ELR (cell line): ENCODE data around the gene MCEE.

Experiments used
- DNase-seq: peaks from one replicate; pipeline ENCODE4 v3.0.0-alpha.2; 2015; ENCODE audit warnings: low read depth

The MCEE gene

DNA sequence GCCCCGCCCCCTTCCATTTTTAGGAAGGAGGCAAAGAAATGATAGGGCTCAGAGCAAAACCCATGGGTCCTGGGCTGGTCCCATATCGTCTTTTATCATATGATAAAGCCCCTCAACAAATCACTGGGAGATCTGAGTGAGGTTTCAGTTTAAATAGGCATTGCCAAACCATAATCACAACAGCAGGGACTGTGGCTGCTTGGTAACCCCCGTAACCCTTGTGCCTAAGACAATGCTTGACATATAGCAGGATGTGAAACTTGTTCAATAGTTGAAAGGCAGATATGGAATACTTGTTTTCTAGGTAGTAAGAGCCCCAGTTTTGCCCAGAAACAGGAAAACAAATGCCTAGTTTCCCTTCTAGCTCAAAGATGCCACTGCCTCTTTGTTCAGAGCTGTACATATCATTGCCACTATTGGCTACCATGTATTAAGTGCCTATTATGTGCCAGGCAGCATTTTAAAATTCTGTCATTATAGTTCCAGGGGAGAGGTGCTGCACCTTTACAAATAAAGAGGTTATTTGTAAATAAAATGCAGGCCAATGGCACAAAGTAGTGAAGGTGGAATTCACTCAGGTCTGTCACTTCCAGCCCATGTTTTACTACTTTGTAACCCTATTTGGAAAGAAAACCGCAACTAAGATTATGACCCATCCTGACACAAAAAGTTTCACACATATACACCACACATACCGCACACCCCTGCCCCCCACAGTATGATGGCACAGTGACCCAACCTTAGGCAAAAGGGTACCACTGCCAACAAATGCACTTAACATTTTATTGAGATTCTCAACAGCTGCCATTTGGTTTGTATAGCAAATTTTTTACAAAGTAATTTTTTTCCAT lies 47.4 kb downstream of the MCEE start:
- no peak for DNase-seq

DNA sequence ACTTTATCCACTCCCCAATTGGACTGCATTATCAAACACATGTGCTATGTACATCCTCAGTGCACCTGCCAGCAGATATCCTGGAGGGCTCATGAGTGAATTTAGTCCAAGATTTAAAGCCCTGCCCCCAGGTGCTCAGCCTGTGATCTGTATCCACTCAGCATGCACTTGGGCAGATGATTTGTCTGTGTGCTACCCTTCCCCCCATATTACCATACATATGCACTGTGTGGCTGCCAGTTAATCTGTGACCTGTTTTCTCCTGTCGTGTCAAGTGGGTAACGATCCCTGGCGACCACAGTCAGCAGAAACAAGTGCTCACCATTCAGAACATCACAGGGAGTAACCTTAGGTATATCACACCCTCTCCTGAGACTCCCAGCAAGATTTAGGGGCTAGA lies 51.4 kb downstream of the MCEE start:
- DNase-seq, result no peak

DNA sequence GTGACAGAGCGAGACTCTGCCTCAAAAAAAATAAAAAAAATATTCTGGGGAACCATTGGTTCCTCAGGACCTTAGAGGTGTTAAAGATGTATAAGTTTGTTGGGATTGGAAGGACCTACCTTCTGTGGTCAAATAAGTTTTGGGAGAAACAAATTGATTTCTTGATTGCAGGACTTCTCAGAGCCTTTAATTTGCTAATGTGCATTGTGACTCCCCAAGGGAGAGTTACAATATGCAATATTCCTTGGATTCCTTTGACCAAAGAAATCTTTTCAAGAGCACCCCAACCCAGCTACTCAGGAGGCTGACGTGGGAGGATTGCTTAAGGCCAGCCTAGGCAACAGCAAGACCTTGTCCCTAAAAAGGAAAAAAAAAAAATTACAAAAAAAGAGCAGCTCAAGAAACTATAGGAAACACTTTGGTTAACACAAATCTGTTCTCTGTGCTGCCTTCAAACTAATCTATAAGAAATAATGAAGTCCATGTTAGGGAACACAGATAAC lies 55.1 kb downstream of the MCEE start:
- no peak for DNase-seq

DNA sequence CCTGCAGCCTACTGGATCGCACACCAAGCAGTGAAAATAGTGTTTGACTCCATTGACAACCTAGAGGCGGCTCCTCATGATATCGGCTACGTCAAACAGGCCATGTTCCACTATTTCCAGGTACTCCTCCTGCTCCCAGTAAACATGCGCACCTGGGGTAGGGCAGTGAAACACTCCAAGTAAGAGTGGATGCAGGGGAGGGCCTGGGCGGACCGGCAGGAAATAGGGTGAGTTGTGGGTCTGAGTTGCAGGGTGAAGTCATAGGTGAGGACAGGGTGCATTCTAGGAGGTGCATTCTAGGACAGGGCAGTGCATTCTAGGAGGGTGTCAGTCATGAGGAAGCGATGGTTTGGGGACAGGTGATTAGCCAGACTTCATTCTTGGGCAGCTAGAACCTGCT lies 56.6 kb downstream of the MCEE start:
- DNase-seq, result no peak

DNA sequence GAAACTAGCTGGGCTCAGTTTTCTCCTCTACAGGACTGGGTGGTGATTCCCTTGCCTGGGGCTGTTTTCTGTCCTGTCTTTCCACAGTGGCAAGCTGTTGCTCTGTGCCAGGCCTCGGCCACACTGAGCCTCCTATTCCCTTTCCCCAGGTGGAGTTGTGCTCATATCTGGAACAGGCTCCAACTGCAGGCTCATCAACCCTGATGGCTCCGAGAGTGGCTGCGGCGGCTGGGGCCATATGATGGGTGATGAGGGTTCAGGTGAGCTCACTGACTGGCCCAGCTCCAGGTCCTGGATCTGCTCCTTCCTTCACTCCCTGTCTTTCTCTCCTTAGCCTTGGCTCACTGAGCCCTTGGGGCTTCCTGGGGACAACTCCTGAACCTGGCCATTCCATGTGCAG lies 57.5 kb downstream of the MCEE start:
- DNase-seq, result no peak

DNA sequence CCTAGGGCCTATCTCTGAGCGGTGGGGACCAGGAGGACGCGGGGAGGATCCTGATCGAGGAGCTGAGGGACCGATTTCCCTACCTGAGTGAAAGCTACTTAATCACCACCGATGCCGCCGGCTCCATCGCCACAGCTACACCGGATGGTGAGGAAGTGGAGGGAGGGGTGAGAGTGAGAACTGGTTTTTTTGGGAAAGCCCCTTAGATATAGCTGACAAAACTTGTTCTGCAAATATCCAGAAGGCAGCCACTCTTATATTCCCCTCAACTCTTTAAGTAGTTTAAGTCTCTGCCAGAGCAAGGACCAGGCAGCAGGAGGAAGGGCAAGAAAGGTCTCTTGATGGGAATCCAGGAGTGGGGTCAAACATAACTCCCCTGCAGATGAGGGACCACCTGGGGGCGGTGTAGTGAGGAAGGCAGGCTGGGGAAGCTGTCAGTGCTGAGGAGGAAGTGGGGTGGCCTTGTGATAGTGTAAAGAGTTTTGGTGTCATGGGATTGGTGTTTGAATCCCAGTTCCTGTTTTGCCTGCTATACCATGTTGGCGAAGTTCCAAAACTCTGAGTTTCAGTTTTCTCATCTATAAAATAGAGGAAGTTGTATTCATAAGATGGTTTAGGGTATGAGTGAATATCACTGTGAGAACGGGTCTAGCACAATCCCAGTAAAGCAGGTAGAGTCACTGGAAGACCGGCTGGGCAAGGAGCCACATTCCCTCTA lies 58.2 kb downstream of the MCEE start:
- DNase-seq, result peak; percentile 34

DNA sequence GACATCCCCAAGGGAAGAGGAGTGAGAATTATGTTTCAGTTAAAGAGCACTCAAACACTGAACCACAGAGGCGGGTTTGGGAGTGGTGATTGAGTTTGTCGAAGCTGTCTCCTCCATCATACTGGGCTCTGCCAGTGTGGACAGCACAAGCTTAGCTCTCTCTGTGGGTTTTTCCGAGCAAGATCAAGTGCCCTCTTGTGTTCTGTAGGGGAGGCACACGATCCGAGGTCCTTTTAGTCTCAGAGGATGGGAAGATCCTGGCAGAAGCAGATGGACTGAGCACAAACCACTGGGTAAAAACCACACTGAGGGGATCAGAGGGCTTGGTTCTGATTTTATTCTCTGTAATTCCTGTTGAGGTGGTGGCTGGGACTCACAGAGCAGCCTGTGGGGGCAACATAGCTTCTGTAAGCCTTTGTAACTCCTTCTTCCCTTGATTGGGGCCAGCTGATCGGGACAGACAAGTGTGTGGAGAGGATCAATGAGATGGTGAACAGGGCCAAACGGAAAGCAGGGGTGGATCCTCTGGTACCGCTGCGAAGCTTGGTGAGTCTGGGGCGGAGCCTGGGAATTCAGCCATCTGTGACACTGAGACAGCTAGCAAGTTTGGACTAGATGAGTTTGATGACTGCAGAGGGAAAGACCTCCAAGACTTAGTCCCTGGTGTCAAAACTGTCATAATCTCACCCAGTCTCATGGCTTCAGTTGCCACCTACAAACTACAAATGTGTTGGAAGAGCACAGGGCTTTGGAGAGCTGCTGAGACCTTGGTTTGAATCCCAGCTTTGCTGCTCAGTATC lies 59.5 kb downstream of the MCEE start:
- peak; percentile 58 for DNase-seq

DNA sequence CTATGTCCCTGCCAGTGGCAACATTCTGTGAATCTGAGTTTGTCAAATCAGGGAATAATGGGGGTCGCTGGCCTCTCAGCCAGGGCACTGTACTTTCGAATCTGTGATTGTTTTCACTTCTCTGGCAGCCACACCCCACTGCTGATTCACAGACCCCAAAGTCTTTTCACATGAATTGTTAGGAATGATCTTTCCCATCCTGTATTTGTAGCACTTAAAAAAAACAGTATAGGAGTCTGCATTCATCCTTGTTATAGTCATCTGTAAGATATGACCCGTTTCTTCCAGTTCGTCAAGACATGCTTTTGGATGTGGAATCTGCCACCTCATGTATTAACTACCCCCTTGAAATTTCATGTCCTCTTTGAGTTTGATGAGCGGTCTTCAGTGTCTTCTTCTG lies 60.7 kb downstream of the MCEE start:
- DNase-seq, result peak; percentile 72

DNA sequence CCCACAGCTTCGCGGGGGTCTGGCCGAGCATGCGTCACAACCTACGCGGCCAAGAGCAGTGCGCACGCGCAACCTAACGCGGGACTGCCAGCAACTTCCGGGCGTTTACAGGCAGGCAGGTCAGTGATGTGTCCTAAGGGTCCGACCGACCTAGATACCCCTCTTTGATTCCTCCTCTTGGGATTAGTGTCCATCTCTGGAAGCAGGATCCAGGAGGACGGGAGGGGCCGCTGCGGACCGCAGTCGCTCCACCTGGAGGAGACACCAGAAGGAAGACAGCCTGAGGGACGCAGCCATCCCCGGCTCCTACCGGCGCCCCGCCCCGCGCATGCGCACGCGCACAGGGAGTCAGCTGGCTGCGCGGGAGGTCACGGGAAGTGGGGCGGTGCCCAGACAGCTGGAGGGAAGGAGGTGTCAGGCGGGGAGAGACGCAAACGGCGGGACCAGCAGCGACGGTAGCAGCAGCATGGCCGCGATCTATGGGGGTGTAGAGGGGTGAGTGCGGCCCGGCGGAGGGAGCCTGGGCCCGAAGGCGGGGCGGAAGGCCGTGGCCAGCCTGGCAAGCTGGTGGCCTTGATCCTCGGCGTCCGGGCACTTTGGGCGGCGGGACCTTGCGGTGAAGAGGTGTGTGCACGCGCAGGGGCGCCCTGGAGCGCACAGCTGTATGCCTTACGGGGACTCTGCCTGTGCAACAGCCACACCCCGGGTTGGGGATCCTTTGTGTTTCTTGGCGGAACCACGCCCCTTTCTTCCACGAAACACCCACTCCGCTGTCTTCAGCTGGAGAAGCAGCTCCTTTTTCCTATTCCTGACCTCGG lies 61.6 kb downstream of the MCEE start, which contains the start of gene NAGK:
NAGK (plus strand) TSS at position 431 of the 818 bp plus-strand sequence; CDS start at position 467, 36 bp downstream.
- DNase-seq, result peak; percentile 95

DNA sequence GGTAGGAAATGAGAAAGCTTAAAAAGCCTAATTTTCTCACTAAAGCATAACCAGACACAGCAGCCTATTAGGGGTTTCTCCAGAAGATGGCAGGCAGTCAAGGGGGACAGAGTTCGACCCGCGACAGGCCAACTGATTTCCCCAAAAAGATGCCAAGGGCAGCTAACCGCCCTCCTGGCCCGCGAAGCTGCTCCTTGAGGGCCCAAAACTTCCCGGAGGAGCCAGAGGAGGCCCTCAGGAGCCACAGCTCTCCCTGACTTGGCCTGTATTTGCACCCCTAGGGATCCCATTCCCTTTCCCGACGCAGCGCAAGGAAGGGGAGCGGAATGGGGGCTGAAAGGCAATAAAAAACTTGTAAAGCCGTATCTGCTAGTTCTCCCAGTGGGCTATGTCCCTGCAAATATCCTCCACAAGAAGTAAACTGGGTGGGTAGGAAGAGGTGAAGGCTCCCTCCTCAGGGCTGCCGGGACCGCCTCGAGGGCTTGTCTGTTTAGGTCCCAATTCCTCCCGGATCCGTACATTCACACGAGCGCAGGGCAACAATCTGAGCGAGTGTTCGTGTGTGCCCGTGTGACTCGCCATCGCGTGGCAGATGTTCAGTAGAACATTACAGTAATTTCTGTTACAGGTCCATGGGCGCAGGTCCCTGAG lies 62.3 kb downstream of the MCEE start:
- no peak for DNase-seq

DNA sequence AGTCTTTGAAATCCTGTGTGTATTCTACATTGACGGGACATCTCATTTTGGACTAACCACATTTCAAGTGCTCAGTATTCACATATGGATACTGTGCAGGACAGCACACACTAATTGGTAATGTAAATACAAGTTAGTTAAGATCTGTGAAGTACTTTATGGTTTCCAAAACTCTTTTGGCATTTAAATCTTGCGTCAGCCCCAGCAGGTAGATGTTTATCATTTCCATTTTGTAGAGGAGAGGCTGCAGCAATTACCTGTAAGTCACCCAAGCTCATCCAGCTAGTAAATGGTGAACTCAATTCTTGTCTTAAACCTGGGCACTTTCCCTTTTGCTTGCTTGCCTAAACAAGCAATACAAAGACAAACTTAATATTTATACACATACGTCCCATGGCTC lies 63.2 kb downstream of the MCEE start:
- DNase-seq, result no peak

DNA sequence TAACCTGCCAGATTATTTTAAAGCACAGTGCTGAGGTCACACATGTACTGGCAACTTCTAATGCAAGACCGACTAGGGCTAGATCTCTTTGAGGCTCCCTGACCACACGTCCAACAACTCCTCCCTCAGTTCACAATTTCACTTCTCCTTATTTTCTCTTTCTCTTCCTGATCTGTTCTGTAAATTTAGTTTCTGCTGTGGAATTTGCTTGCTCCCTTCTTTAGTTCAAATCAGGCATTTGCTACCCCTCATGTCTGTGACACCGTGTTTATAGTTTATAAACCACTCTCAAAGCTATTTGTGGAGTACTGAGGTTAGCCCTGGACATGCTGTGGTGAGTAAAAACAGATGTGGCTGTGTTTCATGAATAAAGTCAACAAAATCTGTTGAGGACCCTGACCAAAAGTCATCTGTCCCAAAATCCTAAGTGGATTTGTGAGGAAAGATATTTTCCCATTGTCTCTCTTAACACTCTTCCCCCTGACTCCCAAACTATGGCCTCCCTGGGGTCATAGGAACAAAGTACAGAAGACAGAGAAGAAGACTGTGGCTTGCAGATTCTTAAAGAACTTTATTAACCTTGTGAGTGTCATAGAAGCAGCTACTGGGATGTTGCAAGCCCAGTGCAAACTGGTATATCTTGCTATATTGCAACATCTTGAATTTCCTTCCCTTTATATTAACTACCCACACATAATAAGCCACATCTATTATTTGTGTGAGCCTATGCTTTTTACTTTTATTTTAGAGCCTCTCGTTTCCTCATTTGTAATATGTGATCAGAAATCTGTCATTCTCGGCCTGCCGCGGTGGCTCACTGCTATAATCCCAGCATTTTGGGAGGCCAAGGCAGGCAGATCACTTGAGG lies 65.0 kb downstream of the MCEE start:
- no peak for DNase-seq

DNA sequence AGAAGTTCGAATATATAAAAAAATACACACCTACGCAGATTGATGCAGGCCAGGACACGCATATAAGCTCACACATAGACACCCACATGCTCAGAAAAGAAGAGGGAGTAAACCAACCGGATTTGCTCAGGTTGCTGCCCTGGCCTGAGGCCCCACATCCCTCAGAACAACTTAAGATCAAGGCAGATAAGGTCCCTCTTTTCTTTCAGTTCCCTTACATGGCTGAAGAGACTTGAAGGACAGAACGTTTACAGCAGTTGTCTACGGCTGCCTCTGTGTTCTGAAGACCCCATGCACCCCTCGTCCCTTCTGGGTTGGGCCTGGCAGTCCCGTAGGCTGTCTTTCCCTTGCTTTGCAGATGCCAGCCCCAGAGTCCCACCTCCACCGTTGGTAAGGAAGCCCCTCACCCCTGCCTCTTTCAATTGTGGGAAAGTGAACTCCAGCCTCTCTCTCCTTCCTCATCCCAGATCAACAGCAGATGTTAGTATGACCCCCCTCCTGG lies 65.9 kb downstream of the MCEE start:
- no peak for DNase-seq

DNA sequence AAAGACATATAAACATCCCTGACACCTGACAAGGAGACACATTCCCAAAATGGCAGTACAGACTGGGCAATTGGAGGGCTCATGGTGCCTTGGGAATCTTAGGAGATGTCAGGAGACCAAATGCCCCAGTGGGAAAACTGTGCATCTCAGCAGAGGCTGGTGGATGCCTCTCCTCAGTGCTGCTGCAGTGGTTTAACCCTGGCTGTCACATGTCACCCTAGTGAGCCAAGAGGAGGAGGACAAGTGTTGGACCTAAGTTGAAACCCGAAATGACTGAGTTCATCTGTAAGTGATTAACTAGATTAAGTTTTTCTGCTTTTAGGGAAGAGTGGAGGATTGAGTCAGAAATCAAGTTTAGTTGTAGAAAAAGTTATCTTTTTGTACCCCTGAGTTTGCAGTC lies 66.8 kb downstream of the MCEE start:
- DNase-seq, result no peak

DNA sequence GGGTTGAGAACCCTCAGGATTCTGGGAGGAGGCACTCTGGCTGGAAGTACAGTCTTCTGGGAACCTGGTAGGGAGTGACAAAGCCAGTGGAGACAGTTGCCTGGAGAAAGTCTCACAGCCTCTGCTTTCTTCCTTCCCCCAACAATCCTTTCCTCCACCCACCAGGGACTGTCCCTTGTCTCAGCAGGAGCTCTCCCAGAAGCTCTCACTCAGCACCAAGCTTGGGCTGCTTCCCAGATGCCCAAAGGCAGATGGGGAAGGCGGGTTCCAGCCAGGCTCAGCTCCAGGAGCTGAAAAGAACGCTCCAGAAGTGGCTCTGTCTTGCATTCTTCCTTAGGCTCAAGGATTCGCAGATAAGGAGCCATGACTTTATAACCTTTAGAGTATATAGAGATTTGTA lies 69.2 kb downstream of the MCEE start:
- DNase-seq, result no peak

DNA sequence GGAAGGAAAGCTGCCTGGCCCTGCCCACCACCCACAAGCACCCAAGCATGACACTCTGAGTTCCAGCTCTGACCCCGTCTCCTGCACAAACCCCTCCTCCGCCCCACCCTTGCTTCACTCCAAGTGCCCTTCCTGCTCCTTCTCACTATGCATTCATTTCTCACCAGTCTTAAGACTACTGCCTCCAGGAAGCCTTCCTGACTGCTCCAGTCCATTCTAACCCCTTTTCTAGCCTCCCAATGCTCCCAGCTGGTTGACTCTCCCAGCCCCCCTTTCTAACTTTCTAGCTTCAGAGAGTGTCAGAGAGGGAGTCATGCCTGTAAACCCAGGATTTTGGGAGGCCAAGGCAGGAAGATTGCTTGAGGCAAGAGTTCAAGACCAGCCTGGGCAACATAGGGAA lies 69.8 kb downstream of the MCEE start:
- no peak for DNase-seq
